Measurements from ENCODE around the gene DSCAML1.

DNA sequence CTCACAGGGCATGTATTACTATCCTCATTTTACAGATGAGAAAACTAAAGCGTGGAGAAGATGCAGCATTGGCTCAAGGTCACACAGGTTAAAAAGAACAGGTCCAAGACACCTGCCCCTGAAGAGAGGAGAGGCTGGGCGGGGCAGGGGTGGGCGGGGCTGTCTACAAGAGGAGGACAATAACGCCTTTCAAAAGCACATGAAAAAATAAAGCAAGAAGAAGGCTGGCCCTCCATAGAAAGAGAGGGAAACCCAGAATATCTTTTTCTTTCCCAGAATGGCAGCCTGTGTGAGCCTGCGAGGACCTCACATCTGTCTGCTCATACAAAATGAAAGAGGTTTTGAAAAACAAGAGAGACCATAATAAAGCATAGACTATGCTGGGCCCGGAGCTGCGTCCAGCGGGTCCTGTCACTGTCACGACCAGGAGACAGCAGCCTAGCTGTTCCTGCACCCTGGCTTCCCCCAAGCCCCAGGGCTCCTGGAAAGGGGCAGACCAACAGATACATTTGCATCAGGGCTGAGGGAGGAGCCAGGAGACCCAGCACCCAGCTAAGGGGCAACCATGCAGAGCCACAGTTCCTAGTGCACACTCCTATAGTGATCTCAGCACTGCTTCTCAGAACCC lies 61.6 kb downstream of the DSCAML1 start:
- TF ChIP-seq CTCF (IDR thresholded peaks at IDR 0.05) (no peak), POLR2A (IDR thresholded peaks at IDR 0.05) (no peak), EP300 (IDR thresholded peaks at IDR 0.05) (no peak)

Measured in tibial nerve (tissue), 4 donors.